Chondrocyte (in vitro differentiated cells): ENCODE data around the gene SYNGR4. TPM values are rescaled to one million over a fixed set of nuclear protein-coding genes. Genes with fewer than 3 reads are reported as not detected.

Experiments used
- DNase-seq: peaks from one replicate; pipeline ENCODE4 v3.0.0; 2021; ENCODE audit warnings: mixed read lengths, low spot score
- H3K27ac Mint-ChIP-seq: one replicate; pipeline ENCODE4 v1.8.0; 2021; ENCODE audit warnings: mild to moderate bottlenecking, moderate library complexity, mixed read lengths; ENCODE audit not compliant: unreplicated experiment
- H3K27me3 Mint-ChIP-seq: 2 replicates; pipeline ENCODE4 v1.8.0; 2021; ENCODE audit warnings: low read depth, mixed read lengths
- H3K36me3 Mint-ChIP-seq: 2 replicates; pipeline ENCODE4 v1.8.0; 2021; ENCODE audit warnings: low read depth, mixed read lengths
- H3K4me1 Mint-ChIP-seq: 2 replicates; pipeline ENCODE4 v1.8.0; 2021; ENCODE audit warnings: low read depth, mild to moderate bottlenecking, mixed read lengths
- H3K4me3 Mint-ChIP-seq: one replicate; pipeline ENCODE4 v1.8.0; 2021; ENCODE audit warnings: mild to moderate bottlenecking, moderate library complexity, mixed read lengths; ENCODE audit not compliant: unreplicated experiment
- H3K9me3 Mint-ChIP-seq: 2 replicates; pipeline ENCODE4 v1.8.0; 2021; ENCODE audit warnings: low read depth, mixed read lengths
- total RNA-seq: library from RNA; stranded (reverse); gene quantifications from 3 replicates; pipeline ENCODE4 v1.2.1, GENCODE V29; 2021
- TF ChIP-seq, protein P1 (sequence below): fragments of 200-600 bp; sonication (generic); IDR thresholded peaks from 2 replicates; pipeline ENCODE4 v1.5.0; 2021; ENCODE audit warnings: antibody characterized with exemption, mild to moderate bottlenecking, moderate library complexity

Gene SYNGR4
- total RNA-seq, 1 donor from 2014 or later, result not detected

DNA sequence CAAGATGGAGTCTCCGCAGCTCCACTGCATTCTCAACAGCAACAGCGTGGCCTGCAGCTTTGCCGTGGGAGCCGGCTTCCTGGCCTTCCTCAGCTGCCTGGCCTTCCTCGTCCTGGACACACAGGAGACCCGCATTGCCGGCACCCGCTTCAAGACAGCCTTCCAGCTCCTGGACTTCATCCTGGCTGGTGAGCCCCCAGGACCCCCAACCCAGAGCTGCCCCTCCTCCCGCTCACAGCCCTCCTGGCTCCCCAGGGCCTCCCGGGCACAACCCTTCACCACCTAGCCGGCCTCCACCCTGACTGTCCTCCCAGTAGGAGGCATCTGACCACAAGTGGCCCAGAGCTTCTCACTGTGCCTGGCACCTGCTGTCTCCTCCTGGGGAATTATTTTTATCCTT is 9.4 kb downstream of the SYNGR4 start:
- TF ChIP-seq, protein P1, sequence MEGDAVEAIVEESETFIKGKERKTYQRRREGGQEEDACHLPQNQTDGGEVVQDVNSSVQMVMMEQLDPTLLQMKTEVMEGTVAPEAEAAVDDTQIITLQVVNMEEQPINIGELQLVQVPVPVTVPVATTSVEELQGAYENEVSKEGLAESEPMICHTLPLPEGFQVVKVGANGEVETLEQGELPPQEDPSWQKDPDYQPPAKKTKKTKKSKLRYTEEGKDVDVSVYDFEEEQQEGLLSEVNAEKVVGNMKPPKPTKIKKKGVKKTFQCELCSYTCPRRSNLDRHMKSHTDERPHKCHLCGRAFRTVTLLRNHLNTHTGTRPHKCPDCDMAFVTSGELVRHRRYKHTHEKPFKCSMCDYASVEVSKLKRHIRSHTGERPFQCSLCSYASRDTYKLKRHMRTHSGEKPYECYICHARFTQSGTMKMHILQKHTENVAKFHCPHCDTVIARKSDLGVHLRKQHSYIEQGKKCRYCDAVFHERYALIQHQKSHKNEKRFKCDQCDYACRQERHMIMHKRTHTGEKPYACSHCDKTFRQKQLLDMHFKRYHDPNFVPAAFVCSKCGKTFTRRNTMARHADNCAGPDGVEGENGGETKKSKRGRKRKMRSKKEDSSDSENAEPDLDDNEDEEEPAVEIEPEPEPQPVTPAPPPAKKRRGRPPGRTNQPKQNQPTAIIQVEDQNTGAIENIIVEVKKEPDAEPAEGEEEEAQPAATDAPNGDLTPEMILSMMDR, result no peak
- Mint-ChIP-seq H3K27me3 (no peaks in the 10 kb centered on the region), H3K9me3 (no peaks in the 10 kb centered on the region), H3K27ac (no peak overlapping the region), H3K4me1 (peaks cover 10% of the 10 kb centered on the region), H3K4me3 (no peak overlapping the region), H3K36me3 (no peaks in the 10 kb centered on the region)
- no peak for DNase-seq

DNA sequence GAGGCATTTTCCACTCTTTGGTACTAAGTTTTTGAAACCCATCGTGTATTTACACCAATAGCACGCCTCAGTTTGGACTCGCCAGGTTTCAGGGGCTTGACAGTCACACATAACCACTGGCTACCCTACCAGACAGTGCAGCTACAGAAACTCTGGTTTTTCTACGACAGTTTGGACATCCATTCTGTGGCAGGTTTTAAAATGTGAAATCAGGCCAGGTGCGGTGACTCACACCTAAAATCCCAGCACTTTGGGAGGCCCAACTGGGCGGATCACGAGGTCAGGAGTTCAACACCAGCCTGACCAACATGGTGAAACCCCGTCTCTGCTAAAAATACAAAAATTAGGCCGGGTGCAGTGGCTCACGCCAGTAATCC is 14.0 kb downstream of the SYNGR4 start:
- TF ChIP-seq, protein P1, result no peak
- no peak overlapping the region for H3K4me3 Mint-ChIP-seq

DNA sequence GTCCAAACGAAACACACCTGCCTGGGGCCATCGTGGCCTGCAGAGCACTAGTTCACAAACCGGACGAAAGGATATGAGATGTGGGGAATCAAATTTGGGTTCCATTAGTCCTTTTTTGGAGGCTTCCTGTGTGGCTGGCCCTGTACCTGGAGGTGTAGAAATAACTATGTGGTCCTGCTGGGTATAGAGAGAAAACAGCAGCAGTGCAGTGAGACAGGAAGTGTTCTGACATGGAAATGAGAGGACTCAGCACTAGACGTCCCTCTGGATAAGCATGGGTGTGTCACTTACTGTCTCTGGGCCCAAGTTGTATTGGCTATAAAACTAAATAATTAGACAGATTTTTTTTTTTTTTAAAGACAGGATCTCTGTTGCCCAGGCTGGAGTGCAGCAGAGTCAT is 14.9 kb downstream of the SYNGR4 start:
- no peak overlapping the region for H3K4me3 Mint-ChIP-seq
- DNase-seq, result no peak
- no peaks in the 10 kb centered on the region for H3K9me3 Mint-ChIP-seq
- H3K27ac Mint-ChIP-seq, result peak overlapping the region; percentile 71
- H3K36me3 Mint-ChIP-seq, result peaks cover 16% of the 10 kb centered on the region
- TF ChIP-seq, protein P1, result no peak
- no peaks in the 10 kb centered on the region for H3K27me3 Mint-ChIP-seq
- no peaks in the 10 kb centered on the region for H3K4me1 Mint-ChIP-seq

More for the DNA sequence above, 14.0 kb downstream of the SYNGR4 start:
- H3K4me1 Mint-ChIP-seq, result peaks cover 3% of the 10 kb centered on the region
- DNase-seq, result no peak
- H3K36me3 Mint-ChIP-seq, result peaks cover 9% of the 10 kb centered on the region
- no peaks in the 10 kb centered on the region for H3K27me3 Mint-ChIP-seq
- no peak overlapping the region for H3K27ac Mint-ChIP-seq
- H3K9me3 Mint-ChIP-seq, result no peaks in the 10 kb centered on the region

DNA sequence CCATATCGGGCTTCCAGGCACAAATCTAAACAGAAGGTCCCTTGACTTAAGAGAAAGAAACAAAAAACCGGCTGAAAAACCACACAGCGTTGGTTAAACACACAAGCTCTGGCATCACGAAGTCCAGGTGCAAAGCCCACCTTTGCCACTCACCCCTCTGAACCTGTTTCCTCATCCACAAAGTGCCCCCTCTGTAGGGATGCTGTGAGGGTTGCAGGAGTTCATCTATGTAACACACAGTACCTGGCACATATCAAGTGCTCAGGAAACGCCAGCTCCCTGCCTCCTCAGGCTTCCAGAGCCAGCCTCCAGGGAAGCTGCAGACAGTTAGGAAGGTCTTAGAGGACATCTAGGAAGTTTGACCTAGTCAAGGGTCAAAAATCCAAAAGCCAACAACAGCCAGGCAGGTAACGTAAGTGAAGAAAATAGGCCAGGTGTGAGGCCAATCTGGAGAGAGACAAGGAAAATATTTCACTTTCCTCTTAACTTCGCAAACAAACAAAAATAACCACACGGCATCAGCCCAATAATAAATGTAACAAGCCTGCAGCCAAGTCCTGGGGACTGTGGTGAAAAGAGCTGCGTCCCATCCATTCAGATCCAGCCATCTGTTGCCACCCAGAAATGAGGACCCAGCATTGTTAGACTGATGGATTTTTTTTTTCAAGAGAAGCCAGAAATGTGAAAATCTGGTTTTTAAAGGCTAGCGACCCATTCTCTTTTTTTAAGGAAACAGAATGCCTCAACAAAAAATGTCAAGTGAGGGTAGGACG is 17.2 kb downstream of the SYNGR4 start:
- no peaks in the 10 kb centered on the region for H3K9me3 Mint-ChIP-seq
- no peak overlapping the region for H3K27ac Mint-ChIP-seq
- H3K27me3 Mint-ChIP-seq, result no peaks in the 10 kb centered on the region
- no peaks in the 10 kb centered on the region for H3K4me1 Mint-ChIP-seq
- H3K4me3 Mint-ChIP-seq, result no peak overlapping the region
- peaks cover 28% of the 10 kb centered on the region for H3K36me3 Mint-ChIP-seq
- TF ChIP-seq, protein P1, result no peak
- DNase-seq, result no peak

DNA sequence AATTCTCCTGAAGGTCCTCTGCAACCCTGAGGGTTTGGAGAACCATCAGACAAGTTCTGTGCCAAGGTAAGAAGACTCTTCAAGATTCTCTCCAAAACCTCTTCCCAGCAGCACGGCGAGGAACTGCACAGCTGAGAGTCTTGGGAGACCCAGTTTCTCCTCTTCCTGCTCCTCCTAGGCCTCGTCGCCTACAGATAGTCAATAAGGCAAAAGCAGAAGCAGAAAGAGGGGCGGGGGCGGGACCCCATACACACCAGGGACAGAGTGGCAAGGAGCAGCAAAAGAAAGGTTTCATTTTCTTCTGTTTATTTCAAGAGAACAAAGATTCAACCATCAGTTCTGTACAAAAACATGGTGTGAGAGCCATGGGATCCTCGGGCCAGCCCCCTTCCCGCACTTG is 18.1 kb downstream of the SYNGR4 start:
- H3K36me3 Mint-ChIP-seq, result peaks cover 31% of the 10 kb centered on the region
- H3K27me3 Mint-ChIP-seq, result no peaks in the 10 kb centered on the region
- H3K4me1 Mint-ChIP-seq, result no peaks in the 10 kb centered on the region
- H3K4me3 Mint-ChIP-seq, result no peak overlapping the region
- TF ChIP-seq, protein P1, result no peak
- no peak for DNase-seq
- H3K9me3 Mint-ChIP-seq, result no peaks in the 10 kb centered on the region
- H3K27ac Mint-ChIP-seq, result no peak overlapping the region
